Measurements from ENCODE around the gene VSTM4. TPM values are rescaled to one million over a fixed set of nuclear protein-coding genes. Genes with fewer than 3 reads are reported as not detected.

Gene VSTM4
- total and polyA plus RNA-seq, 4 donors = 2.9 to 49.4 (median 7.2) TPM

DNA sequence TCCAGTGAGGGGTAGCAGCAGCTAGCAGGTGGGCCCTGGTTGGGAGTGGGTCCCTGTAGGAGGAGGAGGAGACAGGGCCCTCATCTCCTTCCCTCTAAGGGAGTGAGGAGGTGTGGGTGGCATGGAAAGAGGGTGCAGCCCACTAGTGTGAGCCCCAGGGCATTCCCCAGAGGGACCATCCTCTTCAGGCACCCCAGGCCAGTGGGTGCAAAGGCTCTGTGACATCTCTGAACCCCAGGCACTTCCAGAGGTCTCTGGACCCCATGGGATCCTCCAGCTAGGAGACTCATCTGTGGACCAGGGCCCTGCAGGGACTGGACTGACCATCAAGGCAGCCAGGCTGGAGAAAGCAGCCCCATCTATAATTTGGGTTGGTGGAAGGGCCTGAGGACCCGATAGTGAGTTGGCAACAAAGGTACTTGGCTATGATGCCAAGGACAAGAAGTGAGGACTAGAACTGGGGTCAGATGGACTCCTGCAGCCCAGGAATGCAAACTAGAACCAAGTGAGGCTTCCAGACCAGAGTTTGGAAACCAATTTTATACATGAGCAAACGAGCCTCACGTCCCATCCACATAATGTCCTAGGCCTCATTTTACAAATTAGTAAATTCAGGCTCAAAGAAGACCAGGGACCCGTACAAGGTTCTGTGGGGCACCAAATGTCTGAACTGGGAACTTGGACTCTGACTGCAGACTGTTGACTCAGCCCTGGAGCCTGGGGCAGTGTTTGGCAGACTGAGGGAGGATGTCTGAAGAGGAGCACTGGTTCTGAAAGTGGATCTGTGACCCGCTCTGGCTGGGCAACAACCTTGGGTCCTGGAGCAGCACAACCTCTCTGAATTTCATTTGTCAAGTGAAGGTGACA, 1.4 kb upstream of the VSTM4 start:
- no peak for TF ChIP-seq CTCF (IDR thresholded peaks at IDR 0.05; ENCODE audit: control extremely low read depth, extremely low read depth)
- H3K4me3 ChIP-seq = no peak overlapping the region
- no peak overlapping the region for H3K9ac ChIP-seq (ENCODE audit: insufficient read depth in 1 of 2, low read length in 2 of 2)
- H3K27me3 ChIP-seq (ENCODE audit: control insufficient read depth in 3 of 3, insufficient read depth in 3 of 3, low read length in 2 of 3) = peaks cover 0 to 4% (median 0%) of the 10 kb centered on the region in 3 donors
- DNase-seq (no peak), ATAC-seq (ENCODE audit: insufficient read depth, low FRiP score) (no peak)
- WGBS, 2 donors = 91 to 92% methylated on average over 5 of the region's 5 CpGs
- H3K9me3 ChIP-seq (ENCODE audit: control insufficient read depth in 4 of 4, insufficient read depth in 3 of 4, low read length in 3 of 4) = no peaks in the 10 kb centered on the region
- no peak overlapping the region for H3K27ac ChIP-seq (ENCODE audit: low read depth in 1 of 2, low read length in 1 of 2)
- H3K36me3 ChIP-seq (ENCODE audit: control insufficient read depth in 4 of 4, insufficient read depth in 4 of 4, low read length in 4 of 4) = no peaks in the 10 kb centered on the region
- peaks cover 0 to 36% (median 0%) of the 10 kb centered on the region in 5 donors for H3K4me1 ChIP-seq (ENCODE audit: control insufficient read depth in 5 of 5, insufficient read depth in 5 of 5, low read length in 5 of 5)

DNA sequence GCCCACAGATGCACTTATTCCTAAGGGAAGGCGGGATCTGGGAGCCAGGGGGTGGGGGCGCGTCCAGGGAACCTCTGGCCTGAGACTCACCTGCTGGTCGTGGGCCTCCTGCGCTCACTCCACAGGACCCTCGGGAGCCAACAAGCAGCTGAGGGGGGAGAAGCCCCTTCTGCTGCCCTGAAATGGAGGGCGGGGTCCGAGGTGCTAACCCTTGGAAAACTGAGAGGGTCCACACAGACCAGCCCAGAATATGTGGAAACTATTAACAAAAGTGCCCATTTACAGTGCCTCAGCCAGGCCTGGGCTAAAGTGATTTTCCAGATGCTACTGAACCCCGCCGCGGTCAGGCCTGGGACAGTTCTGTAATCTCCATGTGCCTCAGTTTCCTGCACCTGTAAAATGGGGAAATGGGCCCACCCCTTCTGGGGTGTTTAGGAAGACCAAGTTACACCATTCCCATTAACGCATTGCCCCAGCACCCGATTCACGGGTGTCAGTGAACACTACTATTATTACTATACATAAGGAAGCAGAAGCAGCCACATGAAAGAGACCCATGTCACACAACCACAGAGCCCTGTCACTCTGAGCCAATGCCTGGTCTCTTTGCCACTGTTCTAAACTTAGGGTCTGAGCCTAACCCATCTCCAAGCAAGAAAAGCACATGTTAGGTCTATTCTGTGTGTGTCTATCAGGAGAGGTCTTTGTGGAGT, 630 bp upstream of the VSTM4 start:
- Histone ChIP-seq H3K4me3 (no peak overlapping the region), H3K9me3 (ENCODE audit: control insufficient read depth in 4 of 4, insufficient read depth in 3 of 4, low read length in 3 of 4) (no peaks in the 10 kb centered on the region), H3K27ac (ENCODE audit: low read depth in 1 of 2, low read length in 1 of 2) (no peak overlapping the region), H3K27me3 (ENCODE audit: control insufficient read depth in 3 of 3, insufficient read depth in 3 of 3, low read length in 2 of 3) (peaks cover 0 to 6% (median 0%) of the 10 kb centered on the region in 3 donors), H3K36me3 (ENCODE audit: control insufficient read depth in 4 of 4, insufficient read depth in 4 of 4, low read length in 4 of 4) (no peaks in the 10 kb centered on the region), H3K4me1 (ENCODE audit: control insufficient read depth in 5 of 5, insufficient read depth in 5 of 5, low read length in 5 of 5) (peaks cover 0 to 44% (median 5%) of the 10 kb centered on the region in 5 donors), H3K9ac (ENCODE audit: insufficient read depth in 1 of 2, low read length in 2 of 2) (no peak overlapping the region)
- no peak for TF ChIP-seq CTCF (IDR thresholded peaks at IDR 0.05; ENCODE audit: control extremely low read depth, extremely low read depth)
- no peak for DNase-seq
- ATAC-seq (ENCODE audit: insufficient read depth, low FRiP score) = no peak
- 76 to 82% methylated on average over 14 of the region's 14 CpGs for WGBS, 2 donors

GRCh38 chr10:49114718-49115014, 656 bp downstream of the VSTM4 start:
- H3K9me3 ChIP-seq (ENCODE audit: control insufficient read depth in 4 of 4, insufficient read depth in 3 of 4, low read length in 3 of 4) = no peaks in the 10 kb centered on the region
- H3K9ac ChIP-seq (ENCODE audit: insufficient read depth in 1 of 2, low read length in 2 of 2) = peak overlapping the region in 1 of 2 donors; percentile 93
- DNase-seq = no peak
- peak overlapping the region; percentile 81 to 84 for H3K27ac ChIP-seq (ENCODE audit: low read depth in 1 of 2, low read length in 1 of 2)
- H3K4me1 ChIP-seq (ENCODE audit: control insufficient read depth in 5 of 5, insufficient read depth in 5 of 5, low read length in 5 of 5) = peaks cover 3 to 57% (median 12%) of the 10 kb centered on the region in 5 donors
- H3K4me3 ChIP-seq = peak overlapping the region; percentile 43
- no peak for TF ChIP-seq CTCF (IDR thresholded peaks at IDR 0.05; ENCODE audit: control extremely low read depth, extremely low read depth)
- no peaks in the 10 kb centered on the region for H3K36me3 ChIP-seq (ENCODE audit: control insufficient read depth in 4 of 4, insufficient read depth in 4 of 4, low read length in 4 of 4)
- H3K27me3 ChIP-seq (ENCODE audit: control insufficient read depth in 3 of 3, insufficient read depth in 3 of 3, low read length in 2 of 3) = peaks cover 0 to 6% (median 0%) of the 10 kb centered on the region in 3 donors
- 51 to 57% methylated on average over 9 of the region's 9 CpGs for WGBS, 2 donors
- ATAC-seq (ENCODE audit: insufficient read depth, low FRiP score) = no peak
